HG03342 (cell line): Measurements from ENCODE around the gene SPG7.

Source experiments
- ATAC-seq: cut with Tn5 transposase; IDR thresholded peaks from one replicate; pipeline ENCODE4 v1.9.1; 2021; ENCODE audit warnings: mild to moderate bottlenecking, moderate library complexity; ENCODE audit not compliant: unreplicated experiment

SPG7 gene

GRCh38 chr16:89510526-89510925 lies 2.3 kb downstream of the SPG7 start:
- ATAC-seq, result no peak

GRCh38 chr16:89511374-89511773 lies 3.2 kb downstream of the SPG7 start:
- no peak for ATAC-seq

GRCh38 chr16:89512453-89512852 lies 4.2 kb downstream of the SPG7 start:
- ATAC-seq, result no peak

- no peak for ATAC-seq
Observed at GRCh38 chr16:89517128-89517527, 8.9 kb downstream of the SPG7 start.

GRCh38 chr16:89519881-89520280 lies 11.7 kb downstream of the SPG7 start:
- no peak for ATAC-seq

GRCh38 chr16:89522287-89522686 lies 14.1 kb downstream of the SPG7 start:
- no peak for ATAC-seq

- no peak for ATAC-seq
Observed at GRCh38 chr16:89523680-89524344, 15.6 kb downstream of the SPG7 start.

GRCh38 chr16:89525146-89525913 lies 17.1 kb downstream of the SPG7 start:
- no peak for ATAC-seq

GRCh38 chr16:89529097-89529496 lies 20.9 kb downstream of the SPG7 start:
- no peak for ATAC-seq

- ATAC-seq, result no peak
Observed at GRCh38 chr16:89530401-89531381, 22.5 kb downstream of the SPG7 start.

GRCh38 chr16:89531821-89532526 lies 23.8 kb downstream of the SPG7 start:
- ATAC-seq, result no peak

GRCh38 chr16:89534252-89534756 lies 26.1 kb downstream of the SPG7 start:
- no peak for ATAC-seq

GRCh38 chr16:89536371-89536770 lies 28.2 kb downstream of the SPG7 start:
- ATAC-seq, result no peak

- ATAC-seq, result no peak
Observed at GRCh38 chr16:89536886-89537548, 28.8 kb downstream of the SPG7 start.

- no peak for ATAC-seq
Observed at GRCh38 chr16:89537549-89537925, 29.3 kb downstream of the SPG7 start.

- ATAC-seq, result no peak
Observed at GRCh38 chr16:89538286-89538685, 30.1 kb downstream of the SPG7 start.

GRCh38 chr16:89540557-89540956 lies 32.4 kb downstream of the SPG7 start:
- ATAC-seq, result no peak

- ATAC-seq, result no peak
Observed at GRCh38 chr16:89541792-89542191, 33.6 kb downstream of the SPG7 start.

- ATAC-seq, result no peak
Observed at GRCh38 chr16:89544113-89544512, 35.9 kb downstream of the SPG7 start.

- ATAC-seq, result no peak
Observed at GRCh38 chr16:89544713-89545043, 36.5 kb downstream of the SPG7 start.
